ENCODE measurements around the gene CERS6. TPM values are rescaled to one million over a fixed set of nuclear protein-coding genes. Genes with fewer than 3 reads are reported as not detected.
A peak's percentile ranks its signal among the peaks of the same experiment; 100 is the strongest.

The CERS6 gene
- polyA plus RNA-seq, 3 donors, result 7.6 to 17.7 (median 15.6) TPM

- Histone ChIP-seq H3K36me3 (replicated peaks in 1 of 2; ENCODE audit: control insufficient read depth in 1 of 2, insufficient read depth in 2 of 2, low read length in 2 of 2) (no peaks in the 10 kb centered on the region), H3K27me3 (ENCODE audit: control insufficient read depth in 2 of 2, insufficient read depth in 2 of 2, low read length in 2 of 2) (no peaks in the 10 kb centered on the region), H3K79me2 (ENCODE audit: insufficient read depth, low read length) (peaks cover 74% of the 10 kb centered on the region), H3K9me3 (replicated peaks in 1 of 2; ENCODE audit: control insufficient read depth in 1 of 2, insufficient read depth in 1 of 2, low read length in 2 of 2) (no peaks in the 10 kb centered on the region), H4K20me1 (ENCODE audit: insufficient read depth, low read length) (peaks cover 33% of the 10 kb centered on the region), H2AFZ (ENCODE audit: insufficient read depth, low read depth, low read length, poor library complexity, severe bottlenecking) (no peak overlapping the region), H3K4me3 (replicated peaks in 1 of 3; ENCODE audit: low read depth in 2 of 3, low read length in 3 of 3) (no peak overlapping the region), H3K4me2 (replicated peaks; ENCODE audit: extremely low read depth, low read length, poor library complexity, severe bottlenecking) (no peak overlapping the region), H3K9ac (ENCODE audit: insufficient read depth, low read length, poor library complexity, severe bottlenecking) (no peak overlapping the region), H3K4me1 (ENCODE audit: control insufficient read depth in 1 of 2, insufficient read depth in 2 of 2, low read length in 2 of 2) (peaks cover 4 to 5% of the 10 kb centered on the region in 2 donors), H3K27ac (ENCODE audit: low read depth in 1 of 2, low read length in 2 of 2) (no peak overlapping the region)
- Mint-ChIP-seq H3K4me3 (no peak overlapping the region), H3K9me3 (no peaks in the 10 kb centered on the region), H3K27me3 (ENCODE audit: low read depth in 3 of 3) (no peaks in the 10 kb centered on the region), H3K27ac (peak overlapping the region in 1 of 7 donors; percentile 16), H3K36me3 (peaks cover 0 to 10% of the 10 kb centered on the region in 2 donors), H3K4me1 (peaks cover 20% of the 10 kb centered on the region)
- WGBS (ENCODE audit: insufficient coverage), result no CpG with 5 or more reads among the region's 2 CpGs
- no peak for TF ChIP-seq CTCF (IDR thresholded peaks at IDR 0.05)
- intact Hi-C loops (cut with micrococcal nuclease), result no loop called here
- no peak for DNase-seq
Observed at GRCh38 chr2:168639018-168639417, 182.9 kb downstream of the CERS6 start.

- no peak for DNase-seq
- Histone ChIP-seq H3K4me3 (replicated peaks in 1 of 3; ENCODE audit: low read depth in 2 of 3, low read length in 3 of 3) (no peak overlapping the region), H3K4me2 (replicated peaks; ENCODE audit: extremely low read depth, low read length, poor library complexity, severe bottlenecking) (no peak overlapping the region), H4K20me1 (ENCODE audit: insufficient read depth, low read length) (peaks cover 36% of the 10 kb centered on the region), H2AFZ (ENCODE audit: insufficient read depth, low read depth, low read length, poor library complexity, severe bottlenecking) (no peak overlapping the region), H3K27me3 (ENCODE audit: control insufficient read depth in 2 of 2, insufficient read depth in 2 of 2, low read length in 2 of 2) (no peaks in the 10 kb centered on the region), H3K4me1 (ENCODE audit: control insufficient read depth in 1 of 2, insufficient read depth in 2 of 2, low read length in 2 of 2) (peaks cover 4 to 5% of the 10 kb centered on the region in 2 donors), H3K79me2 (ENCODE audit: insufficient read depth, low read length) (peaks cover 78% of the 10 kb centered on the region), H3K36me3 (replicated peaks in 1 of 2; ENCODE audit: control insufficient read depth in 1 of 2, insufficient read depth in 2 of 2, low read length in 2 of 2) (no peaks in the 10 kb centered on the region), H3K9me3 (replicated peaks in 1 of 2; ENCODE audit: control insufficient read depth in 1 of 2, insufficient read depth in 1 of 2, low read length in 2 of 2) (no peaks in the 10 kb centered on the region), H3K27ac (ENCODE audit: low read depth in 1 of 2, low read length in 2 of 2) (no peak overlapping the region), H3K9ac (ENCODE audit: insufficient read depth, low read length, poor library complexity, severe bottlenecking) (no peak overlapping the region)
- TF ChIP-seq CTCF (IDR thresholded peaks at IDR 0.05), result no peak
- H3K36me3 Mint-ChIP-seq, result peaks cover 0 to 10% of the 10 kb centered on the region in 2 donors
- H3K27ac Mint-ChIP-seq, result peak overlapping the region in 3 of 7 donors; percentile 11 to 16 (median 15)
- no peaks in the 10 kb centered on the region for H3K9me3 Mint-ChIP-seq
- WGBS (ENCODE audit: insufficient coverage), result 45% methylated on average over 1 of the region's 3 CpGs
- peaks cover 23% of the 10 kb centered on the region for H3K4me1 Mint-ChIP-seq
- no peaks in the 10 kb centered on the region for H3K27me3 Mint-ChIP-seq (ENCODE audit: low read depth in 3 of 3)
- H3K4me3 Mint-ChIP-seq, result no peak overlapping the region
- intact Hi-C loops (cut with micrococcal nuclease), result no loop called here
Observed at GRCh38 chr2:168639441-168639898, 183.4 kb downstream of the CERS6 start.
